HG02870 (cell line): ENCODE measurements around the gene KRTAP12-2.
"Not testable (repeated sequence)": the region's sequence is repeated elsewhere in the genome, so short reads cannot be mapped to it uniquely, and the experiment has no call there.

Experiments used
- ATAC-seq: cut with Tn5 transposase; IDR thresholded peaks from one replicate; pipeline ENCODE4 v1.9.1; 2021; ENCODE audit warnings: mild to moderate bottlenecking, moderate library complexity; ENCODE audit not compliant: unreplicated experiment

KRTAP12-2 gene

DNA sequence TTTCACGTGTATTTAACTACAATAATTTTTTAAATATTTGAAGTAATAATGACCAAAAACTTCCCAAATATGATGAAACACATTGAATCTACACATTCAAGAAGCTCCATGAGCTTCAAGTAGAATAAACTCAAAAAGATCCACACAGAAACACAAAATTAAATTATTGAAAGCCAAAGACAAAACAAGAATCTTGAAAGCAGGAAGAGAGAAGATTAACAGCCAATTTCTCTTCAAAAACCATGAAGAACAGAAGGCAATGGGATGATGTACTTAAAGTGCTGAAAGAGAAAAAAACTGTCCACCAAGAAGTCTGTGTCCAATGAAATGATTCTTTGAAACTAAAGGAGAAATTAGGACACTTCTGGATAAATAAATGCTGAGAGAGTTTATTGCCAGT is 34.7 kb downstream of the KRTAP12-2 start:
- no peak for ATAC-seq

DNA sequence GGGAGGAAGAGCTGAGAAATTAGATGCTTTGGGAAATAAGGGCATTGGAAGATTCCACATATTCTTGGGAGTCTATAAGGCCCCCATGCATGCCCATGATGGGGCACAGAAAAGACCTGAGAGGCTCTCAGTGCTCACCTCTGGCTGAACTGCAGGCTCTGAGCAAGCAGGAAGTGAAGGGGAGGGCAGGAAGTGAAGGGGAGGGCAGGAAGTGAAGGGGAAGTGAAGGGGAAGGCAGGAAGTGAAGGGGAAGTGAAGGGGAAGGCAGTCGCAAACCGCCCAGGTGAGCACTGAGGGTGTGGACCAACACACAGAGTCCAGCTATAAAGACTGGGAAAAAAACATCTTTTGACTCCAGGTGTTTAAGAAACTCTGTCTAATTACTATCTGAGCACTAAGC is 36.3 kb downstream of the KRTAP12-2 start:
- ATAC-seq: no peak

DNA sequence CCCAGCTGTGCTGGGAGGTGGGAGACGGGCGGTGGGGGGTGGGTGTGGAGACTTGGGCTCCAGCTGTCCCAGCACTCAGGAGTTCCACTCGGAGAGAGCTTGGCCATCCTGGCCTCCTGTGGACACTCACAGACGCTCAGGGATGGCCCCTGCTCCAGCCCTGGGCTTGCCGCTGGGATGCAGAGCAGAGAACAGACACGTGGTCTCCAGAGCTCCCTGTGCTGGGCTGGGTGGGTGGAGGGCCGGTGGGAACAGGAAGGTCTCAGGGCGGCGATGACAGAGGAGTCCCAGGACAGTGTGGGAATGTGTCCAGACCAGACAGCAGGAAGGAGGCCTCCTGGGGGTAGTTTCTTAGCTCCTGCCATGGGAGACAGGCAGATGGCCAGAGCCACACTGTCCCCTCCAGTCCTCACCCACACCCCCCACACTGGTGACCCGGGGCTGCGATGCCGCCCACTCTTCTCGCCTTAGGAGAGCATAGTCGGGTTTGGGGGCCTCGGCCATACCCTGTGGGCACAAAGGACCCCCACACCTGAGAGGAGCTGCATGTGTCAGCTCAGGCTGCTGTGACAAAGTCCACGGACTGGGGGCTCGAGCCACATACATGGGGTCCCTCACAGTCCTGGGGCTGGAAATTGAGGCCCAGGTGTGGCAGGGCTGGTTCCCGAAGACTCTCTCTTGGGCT is 37.9 kb downstream of the KRTAP12-2 start:
- no peak for ATAC-seq

DNA sequence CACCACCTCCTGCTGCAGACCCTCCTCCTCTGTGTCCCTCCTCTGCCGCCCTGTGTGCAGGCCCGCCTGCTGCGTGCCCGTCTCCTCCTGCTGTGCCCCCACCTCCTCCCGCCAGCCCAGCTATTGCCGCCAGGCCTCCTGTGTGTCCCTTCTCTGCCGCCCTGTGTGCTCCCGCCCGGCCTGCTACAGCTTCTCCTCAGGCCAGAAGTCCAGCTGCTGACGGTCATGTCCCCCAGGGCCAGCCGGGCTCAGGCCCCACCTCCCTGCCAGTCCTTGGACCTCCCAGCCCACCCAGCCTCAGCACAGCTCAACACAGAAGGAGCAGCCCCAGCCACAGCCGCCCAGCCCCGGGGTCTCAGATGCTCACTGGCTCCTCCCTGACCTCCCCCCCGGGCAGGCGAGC is 38.9 kb downstream of the KRTAP12-2 start:
- ATAC-seq: not testable (repeated sequence)

DNA sequence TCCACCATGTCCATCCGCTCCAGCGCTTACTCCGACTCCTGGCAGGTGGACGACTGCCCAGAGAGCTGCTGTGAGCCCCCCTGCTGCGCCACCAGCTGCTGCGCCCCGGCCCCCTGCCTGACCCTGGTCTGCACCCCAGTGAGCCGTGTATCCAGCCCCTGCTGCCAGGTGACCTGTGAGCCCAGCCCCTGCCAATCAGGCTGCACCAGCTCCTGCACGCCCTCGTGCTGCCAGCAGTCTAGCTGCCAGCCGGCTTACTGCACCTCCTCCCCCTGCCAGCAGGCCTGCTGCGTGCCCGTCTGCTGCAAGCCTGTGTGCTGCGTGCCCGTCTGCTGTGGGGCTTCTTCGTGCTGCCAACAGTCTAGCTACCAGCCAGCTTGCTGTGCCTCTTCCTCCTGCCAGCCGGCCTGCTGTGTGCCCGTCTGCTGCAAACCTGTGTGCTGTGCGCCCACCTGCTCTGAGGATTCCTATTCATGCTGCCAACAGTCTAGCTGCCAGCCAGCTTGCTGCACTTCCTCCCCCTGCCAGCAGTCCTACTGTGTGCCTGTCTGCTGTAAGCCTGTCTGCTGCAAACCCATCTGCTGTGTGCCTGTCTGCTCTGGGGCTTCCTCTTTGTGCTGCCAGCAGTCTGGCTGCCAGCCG is 39.4 kb downstream of the KRTAP12-2 start:
- not testable (repeated sequence) for ATAC-seq

DNA sequence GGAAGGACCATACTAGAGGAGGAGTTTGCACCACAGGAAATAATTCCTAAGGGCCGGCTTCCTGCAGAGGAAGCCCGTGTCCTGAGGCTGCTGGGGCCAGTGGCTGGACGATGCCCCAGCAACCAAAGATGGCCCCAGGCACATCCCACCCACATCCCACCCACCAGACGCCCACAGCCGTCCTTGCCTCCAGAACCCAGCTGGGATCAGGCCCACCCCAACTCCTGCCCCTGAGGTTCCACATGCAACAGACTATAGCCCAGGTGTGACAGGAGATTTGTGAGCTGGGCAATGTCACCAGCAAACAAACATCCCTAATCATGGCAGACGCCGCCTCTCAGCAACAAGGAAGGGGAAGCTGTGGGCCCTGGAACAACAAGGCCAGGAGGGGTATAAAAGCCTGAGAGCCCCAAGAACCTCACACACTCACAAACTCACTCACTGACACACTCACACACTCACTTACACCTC is 40.0 kb downstream of the KRTAP12-2 start, which contains the start of gene KRTAP10-9:
TSS of gene KRTAP10-9 (plus strand) at position 421 of the 471 bp plus-strand sequence. CDS start 79 bp downstream, outside the sequence.
- no peak for ATAC-seq

DNA sequence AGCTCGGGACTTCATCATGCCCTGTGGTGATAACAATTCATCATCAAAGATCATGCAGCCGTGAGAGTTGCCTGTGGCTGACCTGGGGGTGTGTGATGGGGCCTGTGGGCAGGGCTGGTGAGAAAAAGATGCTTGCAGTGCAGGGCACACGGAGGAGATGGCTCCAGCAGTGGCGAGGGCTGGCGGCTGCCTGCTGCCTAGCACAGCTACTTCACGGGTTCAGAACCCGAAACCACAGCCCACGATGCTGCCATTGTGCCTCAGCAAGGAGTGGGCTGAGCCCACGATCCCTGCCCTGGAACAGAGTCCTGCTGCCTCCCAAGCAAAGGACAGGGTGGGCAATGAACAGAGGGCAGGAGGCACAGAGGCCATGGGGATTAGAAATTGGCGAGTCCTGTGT is 40.5 kb downstream of the KRTAP12-2 start:
- no peak for ATAC-seq

DNA sequence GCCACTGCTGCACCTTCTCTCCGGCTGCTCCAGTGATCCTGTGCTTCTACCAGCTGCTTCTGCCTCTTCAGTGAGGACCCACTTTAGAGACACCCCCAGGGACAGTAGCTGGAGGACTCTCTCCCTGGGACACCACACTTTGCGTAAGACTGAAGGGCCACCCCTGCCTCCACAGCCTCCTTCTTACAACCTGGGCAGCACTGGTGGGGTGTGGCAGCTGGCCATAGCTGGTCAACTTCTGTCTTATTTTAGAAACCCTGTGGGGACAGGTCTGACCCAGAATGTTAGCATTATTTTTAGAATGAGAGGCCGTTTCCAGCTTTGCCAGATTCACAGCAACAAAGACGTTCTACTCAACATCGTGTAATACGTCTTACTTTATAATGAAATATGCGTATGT is 41.0 kb downstream of the KRTAP12-2 start:
- ATAC-seq: no peak

DNA sequence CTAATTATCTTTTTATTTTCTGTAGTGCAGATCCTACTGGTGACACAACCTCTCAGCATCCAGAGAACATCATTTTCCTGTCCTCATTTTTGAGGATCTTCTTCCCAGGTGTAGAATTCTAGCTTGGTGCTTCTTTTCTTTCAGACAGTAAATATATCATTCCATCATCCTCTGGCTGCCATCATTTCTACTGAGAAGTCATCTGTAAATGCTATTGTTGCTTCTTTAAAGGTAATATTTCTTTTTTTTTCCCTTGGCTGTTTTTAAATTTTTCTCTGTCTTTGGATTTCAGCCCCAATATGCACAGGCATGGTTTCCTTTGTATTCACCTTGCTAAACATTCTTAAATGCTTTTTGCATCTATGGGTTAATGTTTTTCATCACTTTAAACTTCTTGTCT is 43.2 kb downstream of the KRTAP12-2 start:
- no peak for ATAC-seq

DNA sequence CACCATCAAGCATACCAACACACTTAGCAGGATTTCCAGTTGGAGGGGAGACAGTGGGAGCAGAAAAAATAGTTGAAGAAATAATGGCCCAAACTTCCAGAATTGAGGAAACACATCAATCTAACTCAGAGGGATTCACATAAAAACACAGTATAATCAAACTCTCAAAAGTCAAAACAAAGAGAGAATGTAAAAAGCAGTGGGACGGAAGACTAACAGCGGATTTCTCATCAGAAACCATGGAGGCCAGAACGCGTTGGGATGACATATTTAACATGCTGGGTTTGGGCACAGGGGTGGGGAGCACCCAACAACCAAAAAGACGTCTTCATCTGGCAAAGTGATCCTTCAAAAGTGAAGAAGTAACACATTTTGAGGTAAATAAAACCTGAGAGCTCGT is 46.8 kb downstream of the KRTAP12-2 start:
- no peak for ATAC-seq

DNA sequence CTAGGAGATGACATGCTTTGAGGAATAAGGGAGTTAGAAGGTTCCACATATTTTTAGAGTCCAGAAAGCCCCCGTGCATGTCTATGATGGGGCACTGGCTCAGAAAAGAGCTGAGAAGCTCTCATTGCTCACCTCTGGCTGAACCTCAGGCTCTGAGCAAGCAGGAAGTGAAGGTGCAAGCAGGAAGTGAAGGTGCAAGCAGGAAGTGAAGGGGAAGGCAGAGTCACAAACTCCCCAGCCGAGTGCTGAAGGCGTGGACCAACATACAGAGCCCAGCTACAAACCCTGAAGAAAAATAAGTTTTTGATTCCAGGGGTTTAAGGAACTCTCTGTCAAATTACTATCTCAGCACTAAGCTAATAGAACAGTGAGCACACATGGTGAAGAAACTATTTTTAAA is 47.8 kb downstream of the KRTAP12-2 start:
- no peak for ATAC-seq

DNA sequence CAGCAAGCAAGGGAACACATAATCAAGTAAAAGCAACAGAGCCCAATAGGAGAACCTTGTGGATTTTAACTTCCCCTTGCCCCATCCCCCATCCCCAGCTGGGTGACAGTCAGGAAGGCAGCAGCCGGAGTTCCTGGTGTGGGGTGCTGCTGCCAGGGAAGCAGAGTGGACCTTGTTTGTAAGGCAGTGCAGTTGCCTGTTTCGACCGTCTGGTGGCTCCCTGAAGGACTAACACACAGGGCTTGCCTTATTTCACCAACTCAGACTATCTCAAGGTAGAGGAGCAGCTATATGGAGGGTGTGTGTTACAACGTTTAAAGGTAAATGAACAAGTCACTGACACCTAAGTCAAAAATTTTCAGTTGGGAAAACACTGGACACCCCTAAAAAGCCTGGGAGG is 48.2 kb downstream of the KRTAP12-2 start:
- ATAC-seq: no peak

DNA sequence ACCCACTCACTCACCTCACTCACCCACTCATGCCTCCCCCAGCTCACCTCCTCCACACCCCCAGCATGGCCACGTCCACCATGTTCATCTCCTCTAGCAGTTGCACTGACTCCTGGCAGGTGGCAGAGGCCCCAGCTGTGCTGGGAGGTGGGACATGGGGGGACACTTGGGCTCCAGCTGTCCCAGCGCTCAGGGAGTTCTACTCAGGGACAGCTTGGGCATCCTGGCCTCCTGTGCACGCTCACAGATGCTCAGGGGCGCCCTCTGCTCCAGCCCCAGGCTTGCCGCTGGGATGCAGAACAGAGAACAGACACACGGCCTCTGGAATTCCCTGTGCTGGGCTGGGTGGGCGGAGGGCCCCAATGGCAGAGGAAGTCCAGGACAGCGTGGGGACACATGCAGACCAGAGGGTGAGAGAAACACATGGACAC is 49.6 kb downstream of the KRTAP12-2 start:
- ATAC-seq: no peak

DNA sequence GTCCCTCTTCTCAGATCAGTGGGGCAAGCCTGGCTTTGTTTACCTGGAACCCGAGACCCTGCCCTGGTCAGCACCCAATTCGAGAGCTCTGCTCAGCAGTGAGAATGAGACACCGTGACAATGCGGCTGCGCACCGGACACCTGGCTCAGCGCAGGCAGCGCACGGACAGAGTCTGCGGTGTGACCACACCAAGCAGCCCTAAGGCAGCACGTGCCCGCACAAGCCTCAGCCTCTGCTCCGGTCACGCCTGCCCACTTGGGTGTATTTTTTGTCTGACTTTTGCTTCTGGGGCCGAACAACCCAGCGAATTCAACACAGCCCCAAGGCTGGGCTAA is 50.2 kb downstream of the KRTAP12-2 start:
- no peak for ATAC-seq
